ENCODE data around the gene CORO2A. TPM values are rescaled to one million over a fixed set of nuclear protein-coding genes. Genes with fewer than 3 reads are reported as not detected.

Gene CORO2A
- total RNA-seq, 1 experiment from 2014 or later = 15.8 TPM

DNA sequence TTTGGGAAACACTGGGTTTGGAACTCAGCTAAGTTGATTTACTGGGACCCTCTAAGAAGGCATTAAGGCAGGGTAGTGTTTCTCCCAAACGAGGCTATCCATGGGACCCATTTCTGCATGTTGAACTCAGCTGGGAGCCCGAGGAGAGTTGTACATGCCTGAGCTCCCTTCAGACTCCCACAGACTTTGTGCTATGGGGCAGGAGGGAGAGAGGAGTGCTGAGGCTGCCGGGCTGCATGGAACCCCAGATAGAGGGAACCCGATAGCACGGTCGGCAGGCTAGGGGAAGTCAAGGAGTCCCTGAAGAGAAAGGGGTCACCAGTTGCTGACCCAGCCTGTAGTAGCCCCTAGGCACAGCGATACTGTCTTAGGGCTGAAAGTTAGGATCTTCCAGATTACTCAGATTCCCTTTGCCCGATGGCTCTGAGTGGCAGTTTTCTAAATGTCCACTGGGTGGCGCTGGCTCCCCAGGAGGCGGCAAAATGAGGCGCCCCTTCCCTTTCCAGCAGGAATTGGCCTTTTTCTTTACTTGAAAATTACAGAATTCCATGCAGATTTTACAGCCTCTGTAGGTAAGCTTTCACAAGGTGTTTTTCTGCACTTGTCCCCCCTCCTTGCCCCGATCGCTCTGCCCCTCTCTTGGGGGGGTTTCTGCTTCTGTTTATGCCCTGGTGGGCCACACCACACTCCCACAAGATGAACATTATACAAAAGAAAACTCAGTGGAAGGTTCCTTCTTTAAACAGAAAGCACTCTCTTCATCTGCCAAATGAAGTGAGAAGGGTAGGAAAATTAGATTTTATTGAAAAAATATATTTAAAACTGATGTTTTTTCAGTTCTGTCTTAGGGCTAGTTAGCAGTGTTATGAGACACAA is 118.1 kb downstream of the CORO2A start:
- no peaks in the 10 kb centered on the region for H4K20me1 ChIP-seq (ENCODE audit: control insufficient read depth, insufficient read depth, insufficient read length)
- H2BK5ac ChIP-seq (ENCODE audit: insufficient read length, low read length) = no peak overlapping the region
- H3K27ac Mint-ChIP-seq = peak overlapping the region in 1 of 3 experiments; percentile 53; a peak in 2 of 7 replicates
- H3K4me1 Mint-ChIP-seq = peaks cover 22 to 28% of the 10 kb centered on the region in 2 experiments
- 0 out of 2 replicates have a peak overlapping the region, but pooled peaks have one; percentile 96 for H2BK15ac ChIP-seq (ENCODE audit: low read depth, low read length)
- no CpG with 5 or more reads among the region's 13 CpGs for WGBS (ENCODE audit: extremely low coverage, insufficient read length, low lambda C conversion rate)
- peak overlapping the region; percentile 75 for H4K91ac ChIP-seq (ENCODE audit: insufficient read length, low read depth, low read length)
- H2BK120ac ChIP-seq (ENCODE audit: low read depth, low read length, poor library complexity, severe bottlenecking) = no peak overlapping the region
- H3K27me3 Mint-ChIP-seq (ENCODE audit: low read depth) = no peaks in the 10 kb centered on the region
- no peak overlapping the region for H3K27ac ChIP-seq (ENCODE audit: insufficient read length, low read depth, low read length)
- no peak overlapping the region for H3K56ac ChIP-seq (ENCODE audit: insufficient read length, low read depth, low read length)
- H4K5ac ChIP-seq (ENCODE audit: insufficient read length, low read depth, low read length) = no peak overlapping the region
- H4K8ac ChIP-seq (replicated peaks; ENCODE audit: insufficient read length, low read depth, low read length) = no peak overlapping the region
- DNase-seq = peak; percentile 75
- H3K79me1 ChIP-seq (ENCODE audit: insufficient read depth, low read depth, low read length, poor library complexity, severe bottlenecking) = no peaks in the 10 kb centered on the region
- no peak overlapping the region; a peak in 1 of 5 replicates for H3K4me3 Mint-ChIP-seq
- no peak overlapping the region for H3K23ac ChIP-seq (ENCODE audit: insufficient read length, low read depth, low read length)
- H3K4me1 ChIP-seq (ENCODE audit: insufficient read depth, low read length) = peaks cover 6% of the 10 kb centered on the region
- no peak overlapping the region for H2BK20ac ChIP-seq (ENCODE audit: low read depth, low read length, poor library complexity, severe bottlenecking)
- no peak overlapping the region for H3K4me2 ChIP-seq (ENCODE audit: insufficient read depth, insufficient read length, low read length)
- H2BK12ac ChIP-seq (ENCODE audit: insufficient read length, low read depth, low read length) = no peak overlapping the region
- H3K9ac ChIP-seq (ENCODE audit: extremely low read depth, insufficient read length, low read length) = no peak overlapping the region
- peak overlapping the region; percentile 74 for H3K18ac ChIP-seq (ENCODE audit: insufficient read length, low read depth, low read length)
- H2AK5ac ChIP-seq (ENCODE audit: insufficient read length, low read length) = no peak overlapping the region
- peaks cover 3 to 13% (median 9%) of the 10 kb centered on the region in 3 experiments; a peak in 6 of 7 replicates for H3K36me3 Mint-ChIP-seq (ENCODE audit: insufficient read depth in 1 of 3, low read depth in 3 of 3)
- H3K14ac ChIP-seq (ENCODE audit: insufficient read depth, low read length) = 0 out of 2 replicates have a peak overlapping the region, but pooled peaks have one; percentile 71
- TF ChIP-seq, protein P1, sequence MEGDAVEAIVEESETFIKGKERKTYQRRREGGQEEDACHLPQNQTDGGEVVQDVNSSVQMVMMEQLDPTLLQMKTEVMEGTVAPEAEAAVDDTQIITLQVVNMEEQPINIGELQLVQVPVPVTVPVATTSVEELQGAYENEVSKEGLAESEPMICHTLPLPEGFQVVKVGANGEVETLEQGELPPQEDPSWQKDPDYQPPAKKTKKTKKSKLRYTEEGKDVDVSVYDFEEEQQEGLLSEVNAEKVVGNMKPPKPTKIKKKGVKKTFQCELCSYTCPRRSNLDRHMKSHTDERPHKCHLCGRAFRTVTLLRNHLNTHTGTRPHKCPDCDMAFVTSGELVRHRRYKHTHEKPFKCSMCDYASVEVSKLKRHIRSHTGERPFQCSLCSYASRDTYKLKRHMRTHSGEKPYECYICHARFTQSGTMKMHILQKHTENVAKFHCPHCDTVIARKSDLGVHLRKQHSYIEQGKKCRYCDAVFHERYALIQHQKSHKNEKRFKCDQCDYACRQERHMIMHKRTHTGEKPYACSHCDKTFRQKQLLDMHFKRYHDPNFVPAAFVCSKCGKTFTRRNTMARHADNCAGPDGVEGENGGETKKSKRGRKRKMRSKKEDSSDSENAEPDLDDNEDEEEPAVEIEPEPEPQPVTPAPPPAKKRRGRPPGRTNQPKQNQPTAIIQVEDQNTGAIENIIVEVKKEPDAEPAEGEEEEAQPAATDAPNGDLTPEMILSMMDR (conservative IDR thresholded peaks at IDR 0.05) = peak; percentile 97
- no peaks in the 10 kb centered on the region for H3K9me3 Mint-ChIP-seq
- H2AFZ ChIP-seq (ENCODE audit: low read length) = no peak overlapping the region
- H3K9me3 ChIP-seq (ENCODE audit: control insufficient read depth, low read depth, low read length) = no peaks in the 10 kb centered on the region
- no peak overlapping the region for H3T11ph ChIP-seq (ENCODE audit: low read length)
- H3K23me2 ChIP-seq (ENCODE audit: insufficient read length, low read depth, low read length, poor library complexity, severe bottlenecking) = no peaks in the 10 kb centered on the region
- no peak overlapping the region for H3K4ac ChIP-seq (ENCODE audit: low read depth, low read length)
- H3K27me3 ChIP-seq (ENCODE audit: insufficient read depth, low read length) = no peaks in the 10 kb centered on the region
- no peaks in the 10 kb centered on the region for H3K79me2 ChIP-seq (ENCODE audit: insufficient read depth, low read length)
